Measurements from ENCODE around the gene BPGM. TPM values are rescaled to one million over a fixed set of nuclear protein-coding genes. Genes with fewer than 3 reads are reported as not detected.
A peak's percentile ranks its signal among the peaks of the same experiment; 100 is the strongest.

The BPGM gene
- total and polyA plus RNA-seq, 11 donors = 12.3 to 26.0 (median 15.4) TPM

DNA sequence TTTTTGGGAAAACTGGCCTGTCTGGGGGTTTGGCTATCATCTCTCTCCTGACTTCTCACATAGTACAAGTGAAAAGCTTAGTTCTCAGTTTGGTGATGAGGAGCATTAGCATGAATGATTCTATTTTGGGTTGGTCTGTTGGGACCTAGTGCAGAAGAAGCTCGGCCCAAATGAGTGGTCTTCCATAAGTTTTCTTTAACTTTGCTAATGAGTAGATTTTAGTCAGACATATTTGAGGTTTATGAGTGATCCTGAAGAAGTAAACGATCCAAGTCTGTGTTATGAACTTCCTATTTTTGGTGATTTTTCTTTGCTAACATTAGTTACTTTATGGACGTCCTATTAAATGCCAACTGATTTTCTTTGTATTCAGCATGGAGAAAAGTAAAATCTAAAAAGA, 81.1 kb downstream of the BPGM start:
- Histone ChIP-seq H3K4me3 (no peak overlapping the region), H3K9me3 (peaks cover 0 to 6% (median 0%) of the 10 kb centered on the region in 12 donors), H3K36me3 (no peaks in the 10 kb centered on the region), H3K27me3 (no peaks in the 10 kb centered on the region), H3K4me1 (peaks cover 0 to 48% (median 18%) of the 10 kb centered on the region in 12 donors), H3K27ac (peak overlapping the region in 1 of 12 donors; percentile 82)
- 80 to 87% (median 85%) methylated on average over 3 of the region's 3 CpGs for WGBS, 4 donors
- intact Hi-C loops (cut with DNase I) = no loop called here
- TF ChIP-seq, protein P1, sequence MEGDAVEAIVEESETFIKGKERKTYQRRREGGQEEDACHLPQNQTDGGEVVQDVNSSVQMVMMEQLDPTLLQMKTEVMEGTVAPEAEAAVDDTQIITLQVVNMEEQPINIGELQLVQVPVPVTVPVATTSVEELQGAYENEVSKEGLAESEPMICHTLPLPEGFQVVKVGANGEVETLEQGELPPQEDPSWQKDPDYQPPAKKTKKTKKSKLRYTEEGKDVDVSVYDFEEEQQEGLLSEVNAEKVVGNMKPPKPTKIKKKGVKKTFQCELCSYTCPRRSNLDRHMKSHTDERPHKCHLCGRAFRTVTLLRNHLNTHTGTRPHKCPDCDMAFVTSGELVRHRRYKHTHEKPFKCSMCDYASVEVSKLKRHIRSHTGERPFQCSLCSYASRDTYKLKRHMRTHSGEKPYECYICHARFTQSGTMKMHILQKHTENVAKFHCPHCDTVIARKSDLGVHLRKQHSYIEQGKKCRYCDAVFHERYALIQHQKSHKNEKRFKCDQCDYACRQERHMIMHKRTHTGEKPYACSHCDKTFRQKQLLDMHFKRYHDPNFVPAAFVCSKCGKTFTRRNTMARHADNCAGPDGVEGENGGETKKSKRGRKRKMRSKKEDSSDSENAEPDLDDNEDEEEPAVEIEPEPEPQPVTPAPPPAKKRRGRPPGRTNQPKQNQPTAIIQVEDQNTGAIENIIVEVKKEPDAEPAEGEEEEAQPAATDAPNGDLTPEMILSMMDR (IDR thresholded peaks at IDR 0.05) = no peak
- TF ChIP-seq POLR2A (IDR thresholded peaks at IDR 0.05) = no peak
- no peak for DNase-seq
- no peak for ATAC-seq

Other genes starting within 250 kb of the BPGM start
- gene AKR1B1, start 187.8 kb upstream of the BPGM start, total RNA-seq = 100 to 1,000 TPM in 8 of 9 donors, 10 to 100 TPM in 1; 97.0 to 308 (median 185) TPM
- 100 to 1,000 TPM; 163 to 335 TPM for gene AKR1B1, start 187.8 kb upstream of the BPGM start, polyA plus RNA-seq
- gene AKR1B10, start 119.3 kb upstream of the BPGM start, total RNA-seq = under 1 TPM in 2 of 9 donors, not detected in 7; 0.44 to 0.57 TPM
- under 1 TPM in 1 of 2 donors, not detected in 1; 0.11 TPM for gene AKR1B10, start 119.3 kb upstream of the BPGM start, polyA plus RNA-seq
- not detected for gene AKR1B15, start 97.7 kb upstream of the BPGM start, total RNA-seq
- gene AKR1B15, start 97.7 kb upstream of the BPGM start, polyA plus RNA-seq = not detected
- gene CALD1, start 132.8 kb downstream of the BPGM start, total RNA-seq = 100 to 1,000 TPM in 8 of 9 donors, 10 to 100 TPM in 1; 89.6 to 186 (median 130) TPM
- gene CALD1, start 132.8 kb downstream of the BPGM start, polyA plus RNA-seq = 100 to 1,000 TPM in 1 of 2 donors, 10 to 100 TPM in 1; 95.1 to 104 TPM

Data from heart left ventricle (tissue), 16 donors.